ENCODE data around the gene CSPG4. TPM values are rescaled to one million over a fixed set of nuclear protein-coding genes. Genes with fewer than 3 reads are reported as not detected.

Gene CSPG4
- total and polyA plus RNA-seq, 2 of the 8 experiments (the other 6 are each of a cell fraction or from before 2014, with no cell fraction given), result 1.4 to 3.0 TPM

- ChIA-PET CTCF (ENCODE audit: partially characterized antibody) (interaction anchor here (0.6 to 1.1 kb wide), 3 partner anchors 46 to 1994 kb away, joined by 3 read pairs; no protein-coding TSS in a partner anchor), POLR2A (ENCODE audit: partially characterized antibody) (interaction anchor here (1.1 to 1.3 kb wide), 2 partner anchors 10 to 35 kb away, joined by 3 read pairs; no protein-coding TSS in a partner anchor)
- no peak overlapping the region for H2BK20ac ChIP-seq (ENCODE audit: low read length)
- no peak overlapping the region for H3K4ac ChIP-seq (replicated peaks; ENCODE audit: insufficient read length, low read depth, low read length)
- no peak overlapping the region for H2BK120ac ChIP-seq (replicated peaks; ENCODE audit: low read depth, low read length)
- no peak overlapping the region for H3K4me3 ChIP-seq (ENCODE audit: extremely low read depth in 1 of 4, insufficient read depth in 2 of 4, low read depth in 3 of 4, low read length in 4 of 4)
- H3K23ac ChIP-seq (ENCODE audit: insufficient read length), result no peak overlapping the region
- 69% methylated on average over 2 of the region's 2 CpGs; no CpG with 5 or more reads in 1 of the 2 experiments for WGBS, 2 experiments (ENCODE audit: extremely low coverage in 1 of 2, insufficient coverage in 1 of 2, insufficient read length in 1 of 2, insufficient replicate concordance in 2 of 2, low coverage in 1 of 2, low lambda C conversion rate in 2 of 2, missing lambda C conversion rate in 1 of 2)
- no peak overlapping the region for H3K27ac ChIP-seq (ENCODE audit: low read depth, low read length)
- no peaks in the 10 kb centered on the region for H3K9me3 ChIP-seq (ENCODE audit: insufficient read depth in 2 of 2, low read depth in 1 of 2, low read length in 1 of 2)
- H3K79me2 ChIP-seq (ENCODE audit: control insufficient read depth in 1 of 2, insufficient read depth in 2 of 2, low read length in 2 of 2), result peaks cover 5 to 15% of the 10 kb centered on the region in 2 experiments
- peaks cover 0 to 14% (median 10%) of the 10 kb centered on the region in 4 experiments; a peak in 6 of 7 replicates for H3K27me3 ChIP-seq (replicated peaks in 1 of 4; ENCODE audit: control insufficient read depth in 3 of 4, extremely low read depth in 1 of 4, insufficient read depth in 3 of 4, low read length in 3 of 4)
- no peak overlapping the region for H2BK12ac ChIP-seq (ENCODE audit: low read depth, low read length)
- no peak for FAIRE-seq
- H3K18ac ChIP-seq (ENCODE audit: extremely low read depth, low read length), result no peak overlapping the region
- no peak overlapping the region for H3K56ac ChIP-seq (replicated peaks; ENCODE audit: insufficient read length, low read depth, low read length)
- H2BK15ac ChIP-seq (ENCODE audit: low read length), result no peak overlapping the region
- no peaks in the 10 kb centered on the region for H3K36me3 ChIP-seq (ENCODE audit: control insufficient read depth in 2 of 4, insufficient read depth in 4 of 4, low read length in 3 of 4)
- no peak overlapping the region for H3K9ac ChIP-seq (replicated peaks in 1 of 4; ENCODE audit: extremely low read depth in 1 of 4, low read depth in 3 of 4, low read length in 3 of 4)
- peaks cover 9% of the 10 kb centered on the region for H3K79me1 ChIP-seq (ENCODE audit: low read depth, low read length)
- no peak overlapping the region for H4K8ac ChIP-seq (ENCODE audit: extremely low read depth, insufficient read depth, low read length)
- H2BK5ac ChIP-seq (ENCODE audit: low read depth, low read length), result no peak overlapping the region
- no peak overlapping the region for H4K5ac ChIP-seq (ENCODE audit: insufficient read length, low read depth, low read length)
- peaks cover 14% of the 10 kb centered on the region for H3K23me2 ChIP-seq (ENCODE audit: low read depth, low read length)
- DNase-seq (ENCODE audit: low read depth in 1 of 2, low spot score in 2 of 2), result no peak
- no peak overlapping the region for H2AK5ac ChIP-seq (ENCODE audit: low read depth, low read length)
- no peak overlapping the region for H3K4me2 ChIP-seq (ENCODE audit: insufficient read depth in 1 of 2, low read depth in 2 of 2, low read length in 2 of 2)
- peaks cover 0 to 5% of the 10 kb centered on the region in 2 experiments for H4K20me1 ChIP-seq (replicated peaks in 1 of 2; ENCODE audit: control insufficient read depth in 1 of 2, insufficient read depth in 2 of 2, low read length in 2 of 2)
- no peak overlapping the region for H4K91ac ChIP-seq (replicated peaks; ENCODE audit: insufficient read length, low read length)
- no peak overlapping the region for H3K14ac ChIP-seq (ENCODE audit: insufficient read length)
- no peak overlapping the region for H2AFZ ChIP-seq (ENCODE audit: low read length)
- peaks cover 3 to 13% (median 8%) of the 10 kb centered on the region in 4 experiments for H3K4me1 ChIP-seq (replicated peaks in 1 of 4; ENCODE audit: control insufficient read depth in 3 of 4, insufficient read depth in 4 of 4, low read length in 3 of 4)
- TF ChIP-seq CEBPB (IDR thresholded peaks at IDR 0.05; ENCODE audit: low read depth, low read length), result no peak
- TF ChIP-seq CTCF (IDR thresholded peaks at IDR 0.05; ENCODE audit: control extremely low read depth in 1 of 3, insufficient read depth in 1 of 3, low read depth in 1 of 3, low read length in 3 of 3), result no peak
- TF ChIP-seq TAF1 (IDR thresholded peaks at IDR 0.05; ENCODE audit: low read depth, low read length), result no peak
- TF ChIP-seq HDAC6 (IDR thresholded peaks at IDR 0.05; ENCODE audit: low read depth, low read length), result no peak
- TF ChIP-seq SP4 (IDR thresholded peaks at IDR 0.05; ENCODE audit: low read length), result no peak
- TF ChIP-seq CTBP2 (IDR thresholded peaks at IDR 0.05; ENCODE audit: borderline replicate concordance, insufficient read depth, insufficient read length, low read length), result no peak
- no peak for TF ChIP-seq SIX5 (IDR thresholded peaks at IDR 0.05; ENCODE audit: low read depth, low read length)
- TF ChIP-seq GTF2F1 (IDR thresholded peaks at IDR 0.05; ENCODE audit: borderline replicate concordance, low read depth, low read length), result no peak
- TF ChIP-seq TCF12 (IDR thresholded peaks at IDR 0.05; ENCODE audit: low read depth, low read length), result no peak
- no peak for TF ChIP-seq CREB1 (IDR thresholded peaks at IDR 0.05)
- no peak for TF ChIP-seq EZH2 (IDR thresholded peaks at IDR 0.05; ENCODE audit: low read depth, low read length, severe bottlenecking)
- TF ChIP-seq ZNF274 (IDR thresholded peaks at IDR 0.05; ENCODE audit: borderline replicate concordance, extremely low read depth, low read length), result no peak
- TF ChIP-seq SUZ12 (IDR thresholded peaks at IDR 0.05; ENCODE audit: low read length), result no peak
These were observed 68.3 kb downstream of the CSPG4 start for GRCh38 chr15:75644376-75644775.

Data from H1 (cell line).